Esophagus muscularis mucosa (tissue), 4 donors: ENCODE results near the gene FGF14.

Experiments
- EP300 ChIP-seq: sonication (generic); formaldehyde crosslinking; IDR thresholded peaks from one replicate; pipeline ENCODE4 v1.6.1; 2017; ENCODE audit warnings: antibody characterized with exemption
- POLR2A ChIP-seq: fragments of 450-650 bp; IDR thresholded peaks from one replicate; pipeline ENCODE4 v1.6.1; 2017; ENCODE audit warnings: antibody characterized with exemption, moderate library complexity, mild to moderate bottlenecking, low read depth
- POLR2AphosphoS5 ChIP-seq, 2 donors: sonication (generic); formaldehyde crosslinking; IDR thresholded peaks; one replicate each; pipeline ENCODE4 v1.6.1; 2017; ENCODE audit warnings: antibody characterized with exemption in 2 of 2
- TF ChIP-seq, protein P1 (sequence below), 3 experiments: fragments of 200-600 bp in 2 of 3; fragments of 450-650 bp in 1 of 3; sonication (generic) in 2 of 3; IDR thresholded peaks; one replicate each; pipeline ENCODE4 v1.5.1; 2017 to 2019; ENCODE audit warnings: antibody characterized with exemption in 3 of 3, mild to moderate bottlenecking in 2 of 3, moderate library complexity in 1 of 3

DNA sequence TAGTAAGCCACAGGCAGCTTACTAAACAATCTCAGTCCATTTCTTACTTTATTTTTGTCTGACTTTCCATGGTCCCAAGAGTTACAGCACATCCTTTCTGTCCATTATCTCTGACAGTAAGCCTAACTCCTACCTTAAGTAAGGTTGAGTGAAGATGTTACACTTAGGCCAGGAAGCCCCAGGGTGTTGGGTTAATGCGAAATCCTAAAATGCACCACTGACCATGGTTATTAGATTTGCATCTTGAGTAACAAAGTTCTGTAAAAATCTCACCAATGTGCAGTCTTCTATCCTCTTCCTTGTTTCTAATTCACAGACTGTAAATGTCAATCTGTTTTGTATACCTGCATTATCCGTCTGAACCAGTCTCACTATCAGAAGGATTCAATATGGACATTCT lies 462.5 kb downstream of the FGF14 start:
- TF ChIP-seq EP300 (no peak), POLR2A (no peak), POLR2AphosphoS5 (IDR thresholded peaks at IDR 0.05) (no peak)
- TF ChIP-seq, protein P1, sequence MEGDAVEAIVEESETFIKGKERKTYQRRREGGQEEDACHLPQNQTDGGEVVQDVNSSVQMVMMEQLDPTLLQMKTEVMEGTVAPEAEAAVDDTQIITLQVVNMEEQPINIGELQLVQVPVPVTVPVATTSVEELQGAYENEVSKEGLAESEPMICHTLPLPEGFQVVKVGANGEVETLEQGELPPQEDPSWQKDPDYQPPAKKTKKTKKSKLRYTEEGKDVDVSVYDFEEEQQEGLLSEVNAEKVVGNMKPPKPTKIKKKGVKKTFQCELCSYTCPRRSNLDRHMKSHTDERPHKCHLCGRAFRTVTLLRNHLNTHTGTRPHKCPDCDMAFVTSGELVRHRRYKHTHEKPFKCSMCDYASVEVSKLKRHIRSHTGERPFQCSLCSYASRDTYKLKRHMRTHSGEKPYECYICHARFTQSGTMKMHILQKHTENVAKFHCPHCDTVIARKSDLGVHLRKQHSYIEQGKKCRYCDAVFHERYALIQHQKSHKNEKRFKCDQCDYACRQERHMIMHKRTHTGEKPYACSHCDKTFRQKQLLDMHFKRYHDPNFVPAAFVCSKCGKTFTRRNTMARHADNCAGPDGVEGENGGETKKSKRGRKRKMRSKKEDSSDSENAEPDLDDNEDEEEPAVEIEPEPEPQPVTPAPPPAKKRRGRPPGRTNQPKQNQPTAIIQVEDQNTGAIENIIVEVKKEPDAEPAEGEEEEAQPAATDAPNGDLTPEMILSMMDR (IDR thresholded peaks at IDR 0.05) = no peak
